C4-2B (cell line): Measurements from ENCODE around the gene LCE3D.

ENCODE experiments used
- H3K27ac ChIP-seq: fragments of 450-650 bp; 2 replicates; pipeline ENCODE4 v1.5.1; 2017
- ZFX ChIP-seq: fragments of 450-650 bp; IDR thresholded peaks from 2 replicates; pipeline ENCODE4 v1.6.1; 2017
- TF ChIP-seq, protein P1 (sequence below): fragments of 450-650 bp; conservative IDR thresholded peaks from 2 replicates; pipeline ENCODE4 v1.5.1; 2017; ENCODE audit warnings: mild to moderate bottlenecking

The LCE3D gene, protein sequence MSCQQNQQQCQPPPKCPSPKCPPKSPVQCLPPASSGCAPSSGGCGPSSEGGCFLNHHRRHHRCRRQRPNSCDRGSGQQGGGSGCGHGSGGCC

DNA sequence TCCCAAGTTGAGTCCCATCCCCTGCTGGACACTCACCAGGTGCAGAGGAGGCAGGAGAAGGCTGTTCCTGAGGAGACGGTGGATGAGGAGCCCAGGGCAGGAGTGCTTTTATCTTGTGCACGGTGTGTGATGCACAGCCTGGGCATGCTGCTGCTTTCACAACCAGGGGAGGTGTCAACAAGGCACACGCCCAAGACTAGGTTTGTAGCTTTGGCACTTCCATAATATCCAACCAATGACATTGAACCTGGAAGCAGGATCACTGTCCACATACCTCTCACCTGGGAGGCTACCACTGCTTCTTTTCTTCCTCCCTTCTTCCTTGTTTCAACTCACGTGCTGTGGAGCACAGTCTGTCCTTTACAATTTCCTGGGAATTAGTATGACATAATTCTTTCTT is at the start of gene LCE3D:
TSS of gene LCE3D (minus strand) at position 84 of the 400 bp plus-strand sequence. CDS start 580 bp downstream, outside the sequence.
- no peak within 1 kb of the TSS for H3K27ac ChIP-seq
- TF ChIP-seq, protein P1, sequence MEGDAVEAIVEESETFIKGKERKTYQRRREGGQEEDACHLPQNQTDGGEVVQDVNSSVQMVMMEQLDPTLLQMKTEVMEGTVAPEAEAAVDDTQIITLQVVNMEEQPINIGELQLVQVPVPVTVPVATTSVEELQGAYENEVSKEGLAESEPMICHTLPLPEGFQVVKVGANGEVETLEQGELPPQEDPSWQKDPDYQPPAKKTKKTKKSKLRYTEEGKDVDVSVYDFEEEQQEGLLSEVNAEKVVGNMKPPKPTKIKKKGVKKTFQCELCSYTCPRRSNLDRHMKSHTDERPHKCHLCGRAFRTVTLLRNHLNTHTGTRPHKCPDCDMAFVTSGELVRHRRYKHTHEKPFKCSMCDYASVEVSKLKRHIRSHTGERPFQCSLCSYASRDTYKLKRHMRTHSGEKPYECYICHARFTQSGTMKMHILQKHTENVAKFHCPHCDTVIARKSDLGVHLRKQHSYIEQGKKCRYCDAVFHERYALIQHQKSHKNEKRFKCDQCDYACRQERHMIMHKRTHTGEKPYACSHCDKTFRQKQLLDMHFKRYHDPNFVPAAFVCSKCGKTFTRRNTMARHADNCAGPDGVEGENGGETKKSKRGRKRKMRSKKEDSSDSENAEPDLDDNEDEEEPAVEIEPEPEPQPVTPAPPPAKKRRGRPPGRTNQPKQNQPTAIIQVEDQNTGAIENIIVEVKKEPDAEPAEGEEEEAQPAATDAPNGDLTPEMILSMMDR: no peak
- no peak for TF ChIP-seq ZFX

DNA sequence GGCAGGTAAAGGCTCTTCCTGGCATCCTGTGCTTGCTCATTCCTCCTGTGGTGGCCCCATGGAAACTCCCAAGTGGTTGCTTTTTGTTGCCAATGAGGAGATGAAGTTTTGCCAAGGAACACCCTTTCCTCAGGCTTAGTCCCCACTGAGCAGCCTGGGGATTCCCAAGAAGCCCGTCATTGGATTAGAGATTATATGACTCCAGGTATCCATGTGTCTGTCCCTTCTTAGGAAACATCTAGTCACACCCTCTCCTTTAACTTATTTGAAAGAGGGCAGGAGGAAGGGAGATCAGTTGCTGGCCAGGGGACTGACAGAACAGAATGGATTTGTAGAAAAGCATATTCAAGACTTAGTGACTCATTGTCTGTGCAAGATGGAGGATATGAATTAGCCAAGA is 46.4 kb upstream of the LCE3D start:
- H3K27ac ChIP-seq: no peak overlapping the region
- no peak for TF ChIP-seq ZFX
- TF ChIP-seq, protein P1: no peak

DNA sequence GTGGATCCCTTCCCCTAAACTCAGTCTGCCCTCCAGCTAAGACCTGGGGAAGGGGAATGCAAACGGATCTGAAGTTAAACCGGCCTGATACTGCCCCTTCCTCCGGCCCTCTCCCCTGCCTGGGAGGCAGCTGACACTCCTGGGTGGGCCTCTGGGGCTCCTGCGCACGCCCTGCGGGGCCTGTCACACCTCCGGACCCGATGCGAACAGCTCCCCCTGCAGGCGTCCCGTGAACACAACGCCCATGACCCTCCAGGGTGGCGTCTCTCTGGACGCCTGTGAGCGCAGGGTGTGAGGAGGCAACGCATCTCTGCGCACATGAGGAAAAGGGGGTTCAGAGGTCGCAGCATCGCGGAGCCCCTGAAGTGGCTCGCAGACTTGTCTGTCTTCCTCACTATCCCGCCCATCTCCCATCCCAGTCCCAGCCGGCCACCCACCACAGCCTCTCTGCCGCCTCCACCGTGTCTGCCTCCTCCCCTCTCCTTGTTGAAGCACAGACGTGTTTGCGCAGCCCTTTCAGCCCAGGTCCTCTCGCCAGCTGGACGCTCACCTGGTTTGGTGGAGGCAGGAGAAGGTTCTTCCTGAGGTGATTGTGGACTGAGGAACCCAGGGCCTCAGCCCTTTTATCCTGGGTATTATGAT is 43.0 kb upstream of the LCE3D start:
- no peak for TF ChIP-seq ZFX
- TF ChIP-seq, protein P1: peak; percentile 45
- H3K27ac ChIP-seq: no peak overlapping the region

DNA sequence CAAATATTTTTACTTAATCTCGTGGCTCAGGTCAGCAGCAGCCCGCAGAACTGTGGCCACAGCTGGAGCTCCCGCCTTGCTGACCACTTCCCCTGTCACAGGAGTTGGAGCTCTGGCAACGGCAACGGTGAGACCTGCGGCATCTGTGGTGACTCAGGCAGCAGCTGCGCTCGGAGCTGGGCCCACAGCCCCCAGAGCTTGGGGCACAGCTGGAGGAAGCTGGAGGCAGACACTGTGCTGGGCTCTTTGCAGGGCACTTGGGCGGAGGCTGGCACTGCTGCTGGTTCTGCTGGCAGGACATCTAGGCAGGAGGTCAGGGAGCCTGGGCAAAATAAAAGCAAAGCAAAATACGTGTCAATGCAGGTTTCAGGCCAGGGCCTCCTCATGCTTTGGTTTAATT is 42.5 kb upstream of the LCE3D start, which contains the start of gene LCE3A:
TSS of gene LCE3A (minus strand) at position 301 of the 400 bp plus-strand sequence. CDS start at position 301, 0 bp downstream.
- TF ChIP-seq, protein P1: no peak
- no peak for TF ChIP-seq ZFX
- no peak within 1 kb of the TSS for H3K27ac ChIP-seq

DNA sequence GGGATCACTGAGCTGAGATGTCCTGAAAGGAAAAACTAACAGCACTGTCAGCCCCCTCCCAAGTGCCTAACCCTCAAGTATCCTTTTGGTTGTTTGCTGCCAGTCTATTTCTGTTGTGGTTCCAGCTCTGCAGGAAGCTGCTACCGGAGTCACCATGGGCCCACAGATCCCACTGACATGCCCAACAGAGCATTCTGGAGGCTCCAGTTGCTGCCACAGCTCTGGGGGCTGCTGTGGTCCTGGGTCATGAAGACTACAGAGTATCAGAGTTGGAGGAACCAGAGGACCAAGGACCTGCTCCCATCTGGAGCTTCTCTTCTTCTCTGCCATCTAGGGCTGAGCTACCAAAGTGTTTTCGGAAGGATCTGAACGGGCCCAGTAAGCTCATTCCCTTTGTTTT is 41.7 kb upstream of the LCE3D start:
- no peak overlapping the region for H3K27ac ChIP-seq
- TF ChIP-seq, protein P1: no peak
- TF ChIP-seq ZFX: no peak

DNA sequence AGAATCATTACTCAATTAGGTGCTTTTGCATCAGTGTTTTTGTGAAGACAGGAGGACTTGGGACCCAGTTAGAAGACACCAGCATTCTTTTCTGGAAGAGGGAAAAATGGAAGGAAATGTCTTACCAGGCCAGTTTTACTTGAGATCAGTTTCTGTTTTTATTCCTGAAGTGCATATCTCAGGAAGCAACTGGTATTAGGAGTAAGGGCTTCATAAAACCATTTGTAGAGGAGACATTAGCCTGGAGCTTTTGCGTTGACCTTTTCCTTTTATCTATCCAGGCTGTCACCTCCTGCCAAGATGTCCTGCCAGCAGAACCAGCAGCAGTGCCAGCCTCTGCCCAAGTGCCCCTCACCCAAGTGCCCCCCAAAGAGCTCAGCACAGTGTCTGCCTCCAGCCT is 33.2 kb upstream of the LCE3D start, which contains the start of gene LCE3B:
TSS of gene LCE3B (plus strand) at position 301 of the 400 bp plus-strand sequence. CDS start at position 301, 0 bp downstream.
- TF ChIP-seq, protein P1: no peak

DNA sequence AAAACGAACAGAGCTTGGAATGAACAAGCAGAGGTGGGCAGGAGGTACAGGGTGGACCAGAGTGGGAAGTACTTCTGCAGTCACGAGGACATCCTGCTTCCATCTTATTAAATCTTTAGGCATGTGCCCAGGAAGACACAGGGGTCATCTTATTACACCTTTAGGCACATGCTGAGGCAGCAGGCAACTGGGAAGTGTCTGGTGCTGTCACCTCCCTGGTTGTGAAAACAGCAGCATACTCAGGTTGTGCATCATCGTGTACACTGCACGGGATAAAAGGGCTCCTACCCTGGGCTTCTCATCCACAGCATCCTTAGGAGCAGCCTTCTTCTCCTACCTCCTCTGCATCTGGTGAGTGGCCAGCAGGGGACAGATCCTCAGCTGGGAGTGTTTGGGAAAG is 19.6 kb upstream of the LCE3D start, which contains the start of gene LCE3C:
TSS of gene LCE3C (plus strand) at position 301 of the 400 bp plus-strand sequence. CDS start 498 bp downstream, outside the sequence.
- TF ChIP-seq, protein P1: no peak
- no peak for TF ChIP-seq ZFX
- no peak within 1 kb of the TSS for H3K27ac ChIP-seq

More for the DNA sequence above, 33.2 kb upstream of the LCE3D start, which contains the start of gene LCE3B:
- H3K27ac ChIP-seq: no peak within 1 kb of the TSS
